Osteocyte (in vitro differentiated cells): ENCODE data around the gene PALD1. TPM values are rescaled to one million over a fixed set of nuclear protein-coding genes. Genes with fewer than 3 reads are reported as not detected.
"Not testable (repeated sequence)": the region's sequence is repeated elsewhere in the genome, so short reads cannot be mapped to it uniquely, and the experiment has no call there.

Experiments
- DNase-seq: peaks from one replicate; pipeline ENCODE4 v3.0.0; 2021; ENCODE audit warnings: mixed read lengths; ENCODE audit not compliant: unreplicated experiment; ENCODE audit errors: extremely low spot score
- H3K27ac Mint-ChIP-seq: one replicate; pipeline ENCODE4 v1.8.0; 2021; ENCODE audit warnings: mild to moderate bottlenecking, mixed read lengths; ENCODE audit not compliant: unreplicated experiment
- H3K27me3 Mint-ChIP-seq: one replicate; pipeline ENCODE4 v1.8.0; 2021; ENCODE audit warnings: mixed read lengths; ENCODE audit not compliant: unreplicated experiment
- H3K36me3 Mint-ChIP-seq: one replicate; pipeline ENCODE4 v1.8.0; 2021; ENCODE audit warnings: mixed read lengths; ENCODE audit not compliant: unreplicated experiment
- H3K4me1 Mint-ChIP-seq: one replicate; pipeline ENCODE4 v1.8.0; 2021; ENCODE audit warnings: mixed read lengths; ENCODE audit not compliant: unreplicated experiment
- H3K4me3 Mint-ChIP-seq: one replicate; pipeline ENCODE4 v1.8.0; 2021; ENCODE audit warnings: mild to moderate bottlenecking, moderate library complexity, mixed read lengths; ENCODE audit not compliant: unreplicated experiment
- H3K9me3 Mint-ChIP-seq: one replicate; pipeline ENCODE4 v1.8.0; 2021; ENCODE audit warnings: mixed read lengths; ENCODE audit not compliant: unreplicated experiment
- CTCF ChIP-seq: fragments of 200-600 bp; sonication (generic); IDR thresholded peaks from 2 replicates; pipeline ENCODE4 v1.5.0; 2021; ENCODE audit warnings: antibody characterized with exemption, mild to moderate bottlenecking, moderate library complexity
- total RNA-seq: library from RNA; stranded (reverse); gene quantifications from 2 replicates; pipeline ENCODE4 v1.2.1, GENCODE V29; 2021

The PALD1 gene
- total RNA-seq, 1 donor from 2014 or later: 3.1 TPM

DNA sequence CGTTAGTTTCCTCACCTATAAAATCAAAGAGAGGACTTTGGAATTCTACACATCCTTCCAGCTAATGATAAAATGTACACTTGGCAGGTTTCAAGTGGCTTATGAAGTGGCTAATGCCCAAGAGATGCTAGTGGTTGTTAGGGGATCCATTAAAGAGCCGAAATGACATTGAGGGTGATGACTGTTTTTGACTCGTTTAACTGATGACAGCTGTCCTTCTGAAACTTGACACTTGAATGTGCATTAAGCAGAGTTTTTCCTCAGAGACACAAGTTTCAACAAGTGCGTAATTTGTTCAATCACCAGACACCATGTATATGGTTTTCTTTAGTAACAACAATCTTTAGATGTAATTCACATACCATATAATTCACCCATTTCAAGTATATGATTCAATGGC is 125.5 kb downstream of the PALD1 start:
- no peak overlapping the region for H3K27ac Mint-ChIP-seq
- peaks cover 5% of the 10 kb centered on the region for H3K27me3 Mint-ChIP-seq
- no peaks in the 10 kb centered on the region for H3K36me3 Mint-ChIP-seq
- no peak for TF ChIP-seq CTCF
- no peaks in the 10 kb centered on the region for H3K4me1 Mint-ChIP-seq
- H3K9me3 Mint-ChIP-seq: no peaks in the 10 kb centered on the region
- DNase-seq: no peak
- H3K4me3 Mint-ChIP-seq: no peak overlapping the region

GRCh38 chr10:70605161-70605560 is 126.6 kb downstream of the PALD1 start:
- Mint-ChIP-seq H3K27me3 (peaks cover 5% of the 10 kb centered on the region), H3K9me3 (no peaks in the 10 kb centered on the region), H3K27ac (no peak overlapping the region), H3K36me3 (no peaks in the 10 kb centered on the region), H3K4me3 (no peak overlapping the region), H3K4me1 (no peaks in the 10 kb centered on the region)
- DNase-seq: no peak
- no peak for TF ChIP-seq CTCF

- H3K9me3 Mint-ChIP-seq: no peaks in the 10 kb centered on the region
- no peak overlapping the region for H3K27ac Mint-ChIP-seq
- H3K4me1 Mint-ChIP-seq: no peaks in the 10 kb centered on the region
- H3K36me3 Mint-ChIP-seq: no peaks in the 10 kb centered on the region
- no peak for DNase-seq
- no peak for TF ChIP-seq CTCF
- peaks cover 13% of the 10 kb centered on the region for H3K27me3 Mint-ChIP-seq
- no peak overlapping the region for H3K4me3 Mint-ChIP-seq
Observed at GRCh38 chr10:70607936-70608335, 129.4 kb downstream of the PALD1 start.

- Mint-ChIP-seq H3K36me3 (no peaks in the 10 kb centered on the region), H3K4me1 (peaks cover 12% of the 10 kb centered on the region), H3K9me3 (no peaks in the 10 kb centered on the region), H3K27me3 (peaks cover 25% of the 10 kb centered on the region), H3K27ac (no peak overlapping the region), H3K4me3 (no peak overlapping the region)
- TF ChIP-seq CTCF: no peak
- DNase-seq: no peak
Observed at GRCh38 chr10:70613941-70614340, 135.4 kb downstream of the PALD1 start.

- H3K9me3 Mint-ChIP-seq, H3K27ac Mint-ChIP-seq, H3K36me3 Mint-ChIP-seq, DNase-seq, H3K4me3 Mint-ChIP-seq: not testable (repeated sequence)
- Mint-ChIP-seq H3K4me1 (peaks cover 12% of the 10 kb centered on the region), H3K27me3 (peaks cover 25% of the 10 kb centered on the region)
Observed at GRCh38 chr10:70614364-70614763, 135.8 kb downstream of the PALD1 start.

GRCh38 chr10:70615211-70615610 is 136.6 kb downstream of the PALD1 start:
- TF ChIP-seq CTCF: no peak
- peaks cover 12% of the 10 kb centered on the region for H3K4me1 Mint-ChIP-seq
- peaks cover 25% of the 10 kb centered on the region for H3K27me3 Mint-ChIP-seq
- peaks cover 8% of the 10 kb centered on the region for H3K9me3 Mint-ChIP-seq
- peaks cover 4% of the 10 kb centered on the region for H3K36me3 Mint-ChIP-seq
- DNase-seq: no peak
- H3K27ac Mint-ChIP-seq: no peak overlapping the region
- H3K4me3 Mint-ChIP-seq: no peak overlapping the region
